Calu3 (cell line): Measurements from ENCODE around the gene ACSL3. TPM values are rescaled to one million over a fixed set of nuclear protein-coding genes. Genes with fewer than 3 reads are reported as not detected.

Source experiments
- BruUV-seq: library from RNA; stranded (reverse); fragments of 400-500 nt; replicated peaks from 2 replicates; lab custom pipeline; 2021; lab: Mats Ljungman, UMichigan
- CTCF ChIA-PET: fragments of 300-600 bp; sonication (Branson Sonifier 250); formaldehyde crosslinking; loops from one replicate; lab custom pipeline; 2022; ENCODE audit warnings: antibody characterized with exemption; lab: Charles Lee
- DNase-seq: peaks from one replicate; pipeline ENCODE4 v3.0.0; 2022
- H3K27ac Mint-ChIP-seq: one replicate; pipeline ENCODE4 v1.8.0; 2022; ENCODE audit warnings: mixed read lengths; ENCODE audit not compliant: unreplicated experiment
- H3K27me3 Mint-ChIP-seq: one replicate; pipeline ENCODE4 v1.8.0; 2022; ENCODE audit warnings: mixed read lengths; ENCODE audit not compliant: unreplicated experiment
- H3K36me3 Mint-ChIP-seq: one replicate; pipeline ENCODE4 v1.8.0; 2022; ENCODE audit warnings: mild to moderate bottlenecking, moderate library complexity, mixed read lengths; ENCODE audit not compliant: insufficient read depth, unreplicated experiment
- H3K4me1 Mint-ChIP-seq: one replicate; pipeline ENCODE4 v1.8.0; 2022; ENCODE audit warnings: mild to moderate bottlenecking, low read depth, mixed read lengths; ENCODE audit not compliant: unreplicated experiment
- H3K4me3 Mint-ChIP-seq: one replicate; pipeline ENCODE4 v1.8.0; 2022; ENCODE audit warnings: mild to moderate bottlenecking, low read depth, moderate library complexity, mixed read lengths; ENCODE audit not compliant: unreplicated experiment
- H3K9me3 Mint-ChIP-seq: one replicate; pipeline ENCODE4 v1.8.0; 2022; ENCODE audit warnings: low read depth, mixed read lengths; ENCODE audit not compliant: unreplicated experiment
- CTCF ChIP-seq: fragments of 200-600 bp; IDR thresholded peaks from one replicate; pipeline ENCODE4 v1.8.0; 2022; ENCODE audit warnings: antibody characterized with exemption; ENCODE audit not compliant: unreplicated experiment
- intact Hi-C: fragments of 100-400 bp; cut with micrococcal nuclease; formaldehyde crosslinking; loops from one replicate; pipeline ENCODE4 v1.10.0; 2022; ENCODE audit not compliant: unreplicated experiment
- total RNA-seq: library from RNA; stranded (reverse); gene quantifications from 2 replicates; pipeline ENCODE4 v1.2.3, GENCODE V29; 2022

ACSL3 gene
- total RNA-seq, 1 experiment from 2014 or later = 167 TPM

- intact Hi-C loops = loop anchor here (2.0 kb wide), 1 partner anchor 24 kb away; no protein-coding TSS in a partner anchor
- no peaks in the 10 kb centered on the region for H3K27me3 Mint-ChIP-seq
- TF ChIP-seq CTCF = no peak
- CTCF ChIA-PET = no interaction called here
- H3K9me3 Mint-ChIP-seq = no peaks in the 10 kb centered on the region
- H3K36me3 Mint-ChIP-seq = no peaks in the 10 kb centered on the region
- DNase-seq = peak; percentile 28
- peak overlapping the region; percentile 9 for H3K4me3 Mint-ChIP-seq
- no TSS peak for BruUV-seq
- peaks cover 42% of the 10 kb centered on the region for H3K4me1 Mint-ChIP-seq
- peak overlapping the region; percentile 7 for H3K27ac Mint-ChIP-seq
These were observed 18.2 kb downstream of the ACSL3 start for GRCh38 chr2:222878877-222879603.

- BruUV-seq = no TSS peak
- CTCF ChIA-PET = no interaction called here
- Mint-ChIP-seq H3K4me1 (peaks cover 48% of the 10 kb centered on the region), H3K4me3 (no peak overlapping the region), H3K27ac (no peak overlapping the region), H3K27me3 (no peaks in the 10 kb centered on the region), H3K36me3 (no peaks in the 10 kb centered on the region), H3K9me3 (no peaks in the 10 kb centered on the region)
- TF ChIP-seq CTCF = no peak
- DNase-seq = no peak
- intact Hi-C loops = loop anchor here (2.0 kb wide), 1 partner anchor 23 kb away; no protein-coding TSS in a partner anchor
These were observed 18.7 kb downstream of the ACSL3 start for GRCh38 chr2:222879604-222879933.

GRCh38 chr2:222882484-222882928 is 21.7 kb downstream of the ACSL3 start:
- no peak overlapping the region for H3K27ac Mint-ChIP-seq
- no peak overlapping the region for H3K4me3 Mint-ChIP-seq
- no TSS peak for BruUV-seq
- DNase-seq = no peak
- no peak for TF ChIP-seq CTCF
- peaks cover 7% of the 10 kb centered on the region for H3K36me3 Mint-ChIP-seq
- no peaks in the 10 kb centered on the region for H3K27me3 Mint-ChIP-seq
- no peaks in the 10 kb centered on the region for H3K9me3 Mint-ChIP-seq
- CTCF ChIA-PET = interaction anchor here (0.6 to 0.8 kb wide), 2 partner anchors 40 to 286 kb away, joined by 4 to 6 read pairs; no protein-coding TSS in a partner anchor
- intact Hi-C loops = no loop called here
- H3K4me1 Mint-ChIP-seq = peaks cover 41% of the 10 kb centered on the region

- CTCF ChIA-PET = no interaction called here
- Mint-ChIP-seq H3K27ac (no peak overlapping the region), H3K4me1 (peaks cover 32% of the 10 kb centered on the region), H3K9me3 (no peaks in the 10 kb centered on the region), H3K27me3 (no peaks in the 10 kb centered on the region), H3K36me3 (peaks cover 12% of the 10 kb centered on the region), H3K4me3 (no peak overlapping the region)
- no peak for DNase-seq
- BruUV-seq = no TSS peak
- intact Hi-C loops = no loop called here
- no peak for TF ChIP-seq CTCF
These were observed 22.6 kb downstream of the ACSL3 start for GRCh38 chr2:222883420-222883819.
